Measurements from ENCODE around the gene PA2G4. TPM values are rescaled to one million over a fixed set of nuclear protein-coding genes. Genes with fewer than 3 reads are reported as not detected.

Gene PA2G4
- total and polyA plus RNA-seq, 10 of the 15 experiments (the other 5 are each of a cell fraction or from before 2014, with no cell fraction given): 148 to 514 (median 406) TPM

DNA sequence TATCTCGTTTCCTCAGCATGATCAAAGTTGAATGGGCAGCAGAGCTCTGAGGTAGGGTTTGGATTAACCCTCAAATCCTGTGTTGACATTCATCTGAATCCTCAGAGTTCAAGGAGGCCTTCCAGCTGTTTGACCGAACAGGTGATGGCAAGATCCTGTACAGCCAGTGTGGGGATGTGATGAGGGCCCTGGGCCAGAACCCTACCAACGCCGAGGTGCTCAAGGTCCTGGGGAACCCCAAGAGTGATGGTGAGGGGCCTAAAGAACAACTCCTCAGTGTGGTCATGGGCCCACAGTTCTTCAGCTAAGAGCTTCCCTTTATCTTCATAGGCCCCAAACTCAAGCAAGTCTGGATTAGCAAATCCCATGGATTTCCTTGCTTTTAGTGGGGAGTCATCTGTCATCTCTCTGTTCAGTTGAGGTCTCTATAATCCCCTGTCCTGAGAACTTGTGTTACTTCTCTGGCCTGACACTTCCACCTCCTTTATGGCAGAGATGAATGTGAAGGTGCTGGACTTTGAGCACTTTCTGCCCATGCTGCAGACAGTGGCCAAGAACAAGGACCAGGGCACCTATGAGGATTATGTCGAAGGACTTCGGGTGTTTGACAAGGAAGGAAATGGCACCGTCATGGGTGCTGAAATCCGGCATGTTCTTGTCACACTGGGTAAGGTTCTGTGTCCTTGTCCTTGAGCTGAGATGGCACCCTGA lies 55.3 kb downstream of the PA2G4 start:
- ChIA-PET POLR2A (interaction anchor here (0.5 to 2.5 kb wide), 9 partner anchors 9 to 186 kb away, joined by 3 to 19 read pairs (median 6); partner anchors contain the start of genes ESYT1, RAB5B, RNF41 and SMARCC2), CTCF (interaction anchor here (0.6 to 2.2 kb wide), 10 partner anchors 15 to 430 kb away, joined by 3 to 13 read pairs (median 4); partner anchors contain the start of genes CD63 and SMARCC2), RAD21 (ENCODE audit: unreplicated experiment) (interaction anchor here (1.2 to 2.8 kb wide), 6 partner anchors 16 to 62 kb away, joined by 4 to 18 read pairs (median 5); partner anchors contain the start of genes ESYT1, RNF41, SMARCC2 and ZC3H10), SMC1A (ENCODE audit: uncharacterized antibody, unreplicated experiment) (interaction anchor here (0.6 to 2.7 kb wide), 5 partner anchors 16 to 34 kb away, joined by 3 to 12 read pairs (median 8); partner anchors contain the start of genes ESYT1 and SMARCC2)
- no TSS peak for BruUV-seq (replicated peaks)
- Histone ChIP-seq H3K4me1 (ENCODE audit: control insufficient read depth, insufficient read depth, low read length) (peaks cover 17% of the 10 kb centered on the region), H3K27me3 (replicated peaks in 1 of 2; ENCODE audit: control insufficient read depth in 2 of 2, insufficient read depth in 2 of 2, low read length in 1 of 2) (no peaks in the 10 kb centered on the region), H3K27ac (ENCODE audit: control insufficient read depth, insufficient read depth) (peak overlapping the region; percentile 91), H3K4me3 (peak overlapping the region; percentile 90), H3K79me2 (ENCODE audit: control insufficient read depth, insufficient read depth, low read length) (peaks cover 39% of the 10 kb centered on the region), H3K4me2 (ENCODE audit: control insufficient read depth, insufficient read depth) (peak overlapping the region; percentile 98), H4K20me1 (ENCODE audit: control insufficient read depth, insufficient read depth) (no peaks in the 10 kb centered on the region), H3K9ac (ENCODE audit: control insufficient read depth, insufficient read depth, low read length) (peak overlapping the region; percentile 89), H3K9me3 (replicated peaks; ENCODE audit: control insufficient read depth, insufficient read depth, low read length) (no peaks in the 10 kb centered on the region), H2AFZ (ENCODE audit: control insufficient read depth, low read depth, low read length) (no peak overlapping the region), H3K36me3 (ENCODE audit: control insufficient read depth in 2 of 2, insufficient read depth in 2 of 2, low read length in 1 of 2) (peaks cover 23 to 33% of the 10 kb centered on the region in 2 experiments)
- in situ Hi-C loops (cut with MboI) (no loop called here), intact Hi-C loops (cut with micrococcal nuclease; ENCODE audit: unreplicated experiment) (loop anchor here (2.0 kb wide), 1 partner anchor 29 kb away; the partner anchor contains the start of gene SMARCC2)
- no peak for ATAC-seq
- WGBS (ENCODE audit: insufficient coverage, insufficient replicate concordance, low lambda C conversion rate, missing lambda C conversion rate): 2% methylated on average over 8 of the region's 8 CpGs
- TF ChIP-seq MTA3 (IDR thresholded peaks at IDR 0.05; ENCODE audit: borderline replicate concordance, low read length) (0 out of 2 replicates have a peak, but pooled peaks have one; percentile 61), FOXM1 (IDR thresholded peaks at IDR 0.05; ENCODE audit: low read depth, low read length) (peak; percentile 60; the same call in 1 of the 2 replicates), NR2C2 (IDR thresholded peaks at IDR 0.05; ENCODE audit: borderline replicate concordance, control insufficient read depth, insufficient read length, low read depth) (no peak), POLR2A (IDR thresholded peaks at IDR 0.05; ENCODE audit: low read depth, low read length) (peak; percentile 2), POLR2AphosphoS5 (IDR thresholded peaks at IDR 0.05; ENCODE audit: low read length) (peak; percentile 3; the same call in 1 of the 2 replicates), ZNF24 (IDR thresholded peaks at IDR 0.05) (no peak), POLR2AphosphoS2 (IDR thresholded peaks at IDR 0.05; ENCODE audit: low read depth, low read length) (peak; percentile 4)
- TF ChIP-seq, protein P1, sequence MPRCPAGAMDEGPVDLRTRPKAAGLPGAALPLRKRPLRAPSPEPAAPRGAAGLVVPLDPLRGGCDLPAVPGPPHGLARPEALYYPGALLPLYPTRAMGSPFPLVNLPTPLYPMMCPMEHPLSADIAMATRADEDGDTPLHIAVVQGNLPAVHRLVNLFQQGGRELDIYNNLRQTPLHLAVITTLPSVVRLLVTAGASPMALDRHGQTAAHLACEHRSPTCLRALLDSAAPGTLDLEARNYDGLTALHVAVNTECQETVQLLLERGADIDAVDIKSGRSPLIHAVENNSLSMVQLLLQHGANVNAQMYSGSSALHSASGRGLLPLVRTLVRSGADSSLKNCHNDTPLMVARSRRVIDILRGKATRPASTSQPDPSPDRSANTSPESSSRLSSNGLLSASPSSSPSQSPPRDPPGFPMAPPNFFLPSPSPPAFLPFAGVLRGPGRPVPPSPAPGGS (IDR thresholded peaks at IDR 0.05; ENCODE audit: borderline replicate concordance, insufficient read depth, low read depth, low read length, poor library complexity, severe bottlenecking): peak; percentile 41
- DNase-seq (ENCODE audit: low read depth, low spot score): no peak
- peak; percentile 81 for FAIRE-seq
